K562 (cell line): ENCODE results near the gene RUNX1.

ENCODE experiments used
- CBX5 ChIP-seq: IDR thresholded peaks from 2 replicates; pipeline ENCODE4 v1.6.1; 2014; ENCODE audit warnings: low read depth, borderline replicate concordance
- CREM ChIP-seq: IDR thresholded peaks from 2 replicates; pipeline ENCODE4 v1.6.1; 2014; ENCODE audit warnings: antibody characterized with exemption, low read depth
- FOXK1 ChIP-seq: sonication (generic); formaldehyde crosslinking; IDR thresholded peaks from 2 replicates; pipeline ENCODE4 v1.8.0; 2022; ENCODE audit warnings: missing genetic modification reagents, mild to moderate bottlenecking, borderline replicate concordance
- POLR2A ChIP-seq: fragments of 450-650 bp; conservative IDR thresholded peaks from 2 replicates; pipeline ENCODE4 v1.6.1; 2016

- TF ChIP-seq CREM: no peak
- TF ChIP-seq FOXK1 (CRISPR knock-in tag): no peak
- TF ChIP-seq CBX5: no peak
- no peak for TF ChIP-seq POLR2A
These were observed 132.7 kb downstream of the RUNX1 start for GRCh38 chr21:34916446-34916845.
